HepG2 (cell line): ENCODE measurements around the gene JAG1. TPM values are rescaled to one million over a fixed set of nuclear protein-coding genes. Genes with fewer than 3 reads are reported as not detected.

Experiments
- ARNT2 ChIP-seq: sonication (generic); formaldehyde crosslinking; IDR thresholded peaks from 2 replicates; pipeline ENCODE4 v1.8.0; 2022; ENCODE audit warnings: mild to moderate bottlenecking, low read depth, missing genetic modification reagents, moderate library complexity
- ATAD3A ChIP-seq: sonication (generic); formaldehyde crosslinking; IDR thresholded peaks from 2 replicates; pipeline ENCODE4 v1.4.0; 2020; ENCODE audit warnings: missing genetic modification reagents
- BRCA1 ChIP-seq: sonication (generic); formaldehyde crosslinking; IDR thresholded peaks from 2 replicates; pipeline ENCODE4 v1.4.0; 2020; ENCODE audit warnings: missing genetic modification reagents
- CHD4 ChIP-seq: fragments of 200-600 bp; sonication (generic); IDR thresholded peaks from 2 replicates; pipeline ENCODE4 v1.7.0; 2017; ENCODE audit warnings: mild to moderate bottlenecking, low read length, borderline replicate concordance
- HDAC6 ChIP-seq: fragments of 200-600 bp; sonication (generic); IDR thresholded peaks from 2 replicates; pipeline ENCODE4 v1.7.0; 2017; ENCODE audit warnings: mild to moderate bottlenecking, antibody characterized with exemption, low read length, low read depth
- KLF15 ChIP-seq: sonication (generic); formaldehyde crosslinking; IDR thresholded peaks from 2 replicates; pipeline ENCODE4 v1.8.1; 2023; ENCODE audit warnings: borderline replicate concordance, mild to moderate bottlenecking, inconsistent platforms, missing genetic modification reagents, mixed read lengths
- MED8 ChIP-seq: sonication (generic); formaldehyde crosslinking; IDR thresholded peaks from 2 replicates; pipeline ENCODE4 v1.8.1; 2023; ENCODE audit warnings: mild to moderate bottlenecking, missing genetic modification reagents; ENCODE audit not compliant: insufficient replicate concordance
- MTERF4 ChIP-seq: sonication (generic); formaldehyde crosslinking; IDR thresholded peaks from 2 replicates; pipeline ENCODE4 v1.8.0; 2023; ENCODE audit warnings: mild to moderate bottlenecking, missing genetic modification reagents
- MZF1 ChIP-seq: sonication (generic); formaldehyde crosslinking; IDR thresholded peaks from 2 replicates; pipeline ENCODE4 v1.8.1; 2023; ENCODE audit warnings: mild to moderate bottlenecking, missing genetic modification reagents, borderline replicate concordance
- NONO ChIP-seq, 2 experiments: fragments of 450-650 bp in 1 of 2; sonication (generic) in 1 of 2; formaldehyde crosslinking in 1 of 2; IDR thresholded peaks in 1 of 2; conservative IDR thresholded peaks in 1 of 2; 2 replicates each; pipeline versions ENCODE4 v1.6.1 to v1.8.0; 2017 to 2022; ENCODE audit warnings: mild to moderate bottlenecking in 1 of 2, missing genetic modification reagents in 1 of 2, moderate library complexity in 1 of 2
- TCF12 ChIP-seq, 2 experiments: fragments of 450-650 bp in 1 of 2; sonication (generic) in 1 of 2; formaldehyde crosslinking in 1 of 2; IDR thresholded peaks; 2 replicates each; pipeline versions ENCODE4 v1.6.1 to v1.8.0; 2017 to 2022; ENCODE audit warnings: antibody characterized with exemption in 1 of 2, mild to moderate bottlenecking in 1 of 2, missing genetic modification reagents in 1 of 2, moderate library complexity in 1 of 2
- YY1 ChIP-seq: IDR thresholded peaks from 2 replicates; pipeline ENCODE4 v1.6.1; 2011; ENCODE audit warnings: low read length, low read depth, moderate library complexity, mild to moderate bottlenecking; ENCODE audit not compliant: insufficient read depth, insufficient replicate concordance
- ZBTB3 ChIP-seq: sonication (generic); formaldehyde crosslinking; IDR thresholded peaks from 2 replicates; pipeline ENCODE4 v1.4.0; 2020; ENCODE audit warnings: low read depth, mild to moderate bottlenecking, moderate library complexity, missing genetic modification reagents, borderline replicate concordance
- ZNF20 ChIP-seq: sonication (generic); formaldehyde crosslinking; IDR thresholded peaks from 2 replicates; pipeline ENCODE4 v1.4.0; 2020; ENCODE audit warnings: mild to moderate bottlenecking, moderate library complexity, missing genetic modification reagents
- ZNF256 ChIP-seq: sonication (generic); formaldehyde crosslinking; conservative IDR thresholded peaks from 2 replicates; pipeline ENCODE4 v1.4.0; 2020; ENCODE audit warnings: missing genetic modification reagents
- ZNF496 ChIP-seq: sonication (generic); formaldehyde crosslinking; IDR thresholded peaks from 2 replicates; pipeline ENCODE4 v1.8.1; 2023; ENCODE audit warnings: mild to moderate bottlenecking, moderate library complexity, missing genetic modification reagents; ENCODE audit not compliant: insufficient replicate concordance
- ZNF577 ChIP-seq: sonication (generic); formaldehyde crosslinking; IDR thresholded peaks from 2 replicates; pipeline ENCODE4 v1.4.0; 2020; ENCODE audit warnings: mild to moderate bottlenecking, low read depth, missing genetic modification reagents, borderline replicate concordance
- ZNF678 ChIP-seq: sonication (generic); formaldehyde crosslinking; IDR thresholded peaks from 2 replicates; pipeline ENCODE4 v1.4.0; 2020; ENCODE audit warnings: mild to moderate bottlenecking, missing genetic modification reagents
- polyA plus RNA-seq, 8 experiments: library from polyadenylated mRNA; depleted of rRNA in 3 of 8; stranded (reverse) in 7 of 8; unstranded in 1 of 8; fragments of >200 nt; fragmentation: Illumina TruSeq in 4 of 8; extraction: Trizol in 4 of 8; gene quantifications; 2 replicates each; pipeline versions ENCODE4 v1.2.1 to v1.2.3, GENCODE V29; 2011 to 2016; ENCODE audit warnings: low read depth in 4 of 8, missing spikeins in 1 of 8, mixed read lengths in 1 of 8; ENCODE audit not compliant: insufficient read depth in 1 of 8
- total RNA-seq, 5 experiments: library from RNA; depleted of rRNA; stranded (reverse); fragments of >200 nt; fragmentation: Illumina TruSeq; extraction: Trizol; gene quantifications; 2 replicates each; pipeline ENCODE4 v1.2.3, GENCODE V29; 2016; ENCODE audit warnings: low read depth in 1 of 5
- TF ChIP-seq, protein P1 (sequence below): sonication (generic); formaldehyde crosslinking; conservative IDR thresholded peaks from 2 replicates; pipeline ENCODE4 v1.4.0; 2020; ENCODE audit warnings: mild to moderate bottlenecking, missing genetic modification reagents, moderate library complexity
- TF ChIP-seq, protein P2 (sequence below): sonication (generic); formaldehyde crosslinking; IDR thresholded peaks from 2 replicates; pipeline ENCODE4 v1.8.1; 2023; ENCODE audit warnings: mild to moderate bottlenecking, missing genetic modification reagents, borderline replicate concordance
- TF ChIP-seq, protein P3 (sequence below): sonication (generic); formaldehyde crosslinking; conservative IDR thresholded peaks from 2 replicates; pipeline ENCODE4 v1.8.1; 2023; ENCODE audit warnings: missing genetic modification reagents

JAG1 gene
- total and polyA plus RNA-seq, 2 of the 13 experiments (the other 11 are each of a cell fraction or from before 2014, with no cell fraction given): 47.1 to 56.3 TPM

GRCh38 chr20:10708351-10709185, 34.8 kb upstream of the JAG1 start (continued):
- TF ChIP-seq MZF1: no peak
- TF ChIP-seq KLF15: no peak
- TF ChIP-seq ZNF256 (CRISPR knock-in tag): no peak
- no peak for TF ChIP-seq ZNF496 (CRISPR knock-in tag)
- no peak for TF ChIP-seq BRCA1 (CRISPR knock-in tag)
- no peak for TF ChIP-seq HDAC6
- no peak for TF ChIP-seq ZBTB3 (CRISPR knock-in tag)
- TF ChIP-seq ARNT2: peak; percentile 48; the same call in 1 of the 2 replicates
- TF ChIP-seq, protein P1, sequence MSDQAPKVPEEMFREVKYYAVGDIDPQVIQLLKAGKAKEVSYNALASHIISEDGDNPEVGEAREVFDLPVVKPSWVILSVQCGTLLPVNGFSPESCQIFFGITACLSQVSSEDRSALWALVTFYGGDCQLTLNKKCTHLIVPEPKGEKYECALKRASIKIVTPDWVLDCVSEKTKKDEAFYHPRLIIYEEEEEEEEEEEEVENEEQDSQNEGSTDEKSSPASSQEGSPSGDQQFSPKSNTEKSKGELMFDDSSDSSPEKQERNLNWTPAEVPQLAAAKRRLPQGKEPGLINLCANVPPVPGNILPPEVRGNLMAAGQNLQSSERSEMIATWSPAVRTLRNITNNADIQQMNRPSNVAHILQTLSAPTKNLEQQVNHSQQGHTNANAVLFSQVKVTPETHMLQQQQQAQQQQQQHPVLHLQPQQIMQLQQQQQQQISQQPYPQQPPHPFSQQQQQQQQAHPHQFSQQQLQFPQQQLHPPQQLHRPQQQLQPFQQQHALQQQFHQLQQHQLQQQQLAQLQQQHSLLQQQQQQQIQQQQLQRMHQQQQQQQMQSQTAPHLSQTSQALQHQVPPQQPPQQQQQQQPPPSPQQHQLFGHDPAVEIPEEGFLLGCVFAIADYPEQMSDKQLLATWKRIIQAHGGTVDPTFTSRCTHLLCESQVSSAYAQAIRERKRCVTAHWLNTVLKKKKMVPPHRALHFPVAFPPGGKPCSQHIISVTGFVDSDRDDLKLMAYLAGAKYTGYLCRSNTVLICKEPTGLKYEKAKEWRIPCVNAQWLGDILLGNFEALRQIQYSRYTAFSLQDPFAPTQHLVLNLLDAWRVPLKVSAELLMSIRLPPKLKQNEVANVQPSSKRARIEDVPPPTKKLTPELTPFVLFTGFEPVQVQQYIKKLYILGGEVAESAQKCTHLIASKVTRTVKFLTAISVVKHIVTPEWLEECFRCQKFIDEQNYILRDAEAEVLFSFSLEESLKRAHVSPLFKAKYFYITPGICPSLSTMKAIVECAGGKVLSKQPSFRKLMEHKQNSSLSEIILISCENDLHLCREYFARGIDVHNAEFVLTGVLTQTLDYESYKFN (CRISPR knock-in tag): peak; percentile 98
- no peak for TF ChIP-seq ZNF678 (CRISPR knock-in tag)
- no peak for TF ChIP-seq ZNF577 (CRISPR knock-in tag)
- TF ChIP-seq ATAD3A: no peak
- no peak for TF ChIP-seq NONO (IDR thresholded peaks at IDR 0.05)
- TF ChIP-seq NONO (CRISPR knock-in tag; conservative IDR thresholded peaks at IDR 0.05): peak; percentile 54; the same call in 1 of the 2 replicates
- TF ChIP-seq, protein P2, sequence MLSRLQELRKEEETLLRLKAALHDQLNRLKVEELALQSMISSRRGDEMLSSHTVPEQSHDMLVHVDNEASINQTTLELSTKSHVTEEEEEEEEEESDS (CRISPR knock-in tag): no peak
- no peak for TF ChIP-seq ZNF20
- TF ChIP-seq TCF12 (IDR thresholded peaks at IDR 0.05): no peak
- TF ChIP-seq TCF12 (CRISPR knock-in tag; IDR thresholded peaks at IDR 0.05): no peak
- TF ChIP-seq, protein P3, sequence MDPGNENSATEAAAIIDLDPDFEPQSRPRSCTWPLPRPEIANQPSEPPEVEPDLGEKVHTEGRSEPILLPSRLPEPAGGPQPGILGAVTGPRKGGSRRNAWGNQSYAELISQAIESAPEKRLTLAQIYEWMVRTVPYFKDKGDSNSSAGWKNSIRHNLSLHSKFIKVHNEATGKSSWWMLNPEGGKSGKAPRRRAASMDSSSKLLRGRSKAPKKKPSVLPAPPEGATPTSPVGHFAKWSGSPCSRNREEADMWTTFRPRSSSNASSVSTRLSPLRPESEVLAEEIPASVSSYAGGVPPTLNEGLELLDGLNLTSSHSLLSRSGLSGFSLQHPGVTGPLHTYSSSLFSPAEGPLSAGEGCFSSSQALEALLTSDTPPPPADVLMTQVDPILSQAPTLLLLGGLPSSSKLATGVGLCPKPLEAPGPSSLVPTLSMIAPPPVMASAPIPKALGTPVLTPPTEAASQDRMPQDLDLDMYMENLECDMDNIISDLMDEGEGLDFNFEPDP (CRISPR knock-in tag): no peak
- TF ChIP-seq MTERF4 (CRISPR knock-in tag): no peak
- TF ChIP-seq YY1: no peak
- TF ChIP-seq MED8 (CRISPR knock-in tag): peak; percentile 34
- peak; percentile 93 for TF ChIP-seq CHD4
